Hair follicle dermal papilla cell (primary cell): ENCODE measurements around the gene PPAN. TPM values are rescaled to one million over a fixed set of nuclear protein-coding genes. Genes with fewer than 3 reads are reported as not detected.

ENCODE experiments used
- small RNA-seq: library from RNA; depleted of rRNA; stranded (forward); fragments of <200 nt; gene quantifications from one replicate; pipeline ENCODE3, GENCODE V24; 2012
- total RNA-seq: library from RNA; depleted of rRNA; stranded (reverse); fragments of >200 nt; gene quantifications from 2 replicates; pipeline ENCODE4 v1.2.3, GENCODE V29; 2012

PPAN gene, protein sequence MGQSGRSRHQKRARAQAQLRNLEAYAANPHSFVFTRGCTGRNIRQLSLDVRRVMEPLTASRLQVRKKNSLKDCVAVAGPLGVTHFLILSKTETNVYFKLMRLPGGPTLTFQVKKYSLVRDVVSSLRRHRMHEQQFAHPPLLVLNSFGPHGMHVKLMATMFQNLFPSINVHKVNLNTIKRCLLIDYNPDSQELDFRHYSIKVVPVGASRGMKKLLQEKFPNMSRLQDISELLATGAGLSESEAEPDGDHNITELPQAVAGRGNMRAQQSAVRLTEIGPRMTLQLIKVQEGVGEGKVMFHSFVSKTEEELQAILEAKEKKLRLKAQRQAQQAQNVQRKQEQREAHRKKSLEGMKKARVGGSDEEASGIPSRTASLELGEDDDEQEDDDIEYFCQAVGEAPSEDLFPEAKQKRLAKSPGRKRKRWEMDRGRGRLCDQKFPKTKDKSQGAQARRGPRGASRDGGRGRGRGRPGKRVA
- total RNA-seq, result 33.8 and 38.9 TPM in 2 replicates

DNA sequence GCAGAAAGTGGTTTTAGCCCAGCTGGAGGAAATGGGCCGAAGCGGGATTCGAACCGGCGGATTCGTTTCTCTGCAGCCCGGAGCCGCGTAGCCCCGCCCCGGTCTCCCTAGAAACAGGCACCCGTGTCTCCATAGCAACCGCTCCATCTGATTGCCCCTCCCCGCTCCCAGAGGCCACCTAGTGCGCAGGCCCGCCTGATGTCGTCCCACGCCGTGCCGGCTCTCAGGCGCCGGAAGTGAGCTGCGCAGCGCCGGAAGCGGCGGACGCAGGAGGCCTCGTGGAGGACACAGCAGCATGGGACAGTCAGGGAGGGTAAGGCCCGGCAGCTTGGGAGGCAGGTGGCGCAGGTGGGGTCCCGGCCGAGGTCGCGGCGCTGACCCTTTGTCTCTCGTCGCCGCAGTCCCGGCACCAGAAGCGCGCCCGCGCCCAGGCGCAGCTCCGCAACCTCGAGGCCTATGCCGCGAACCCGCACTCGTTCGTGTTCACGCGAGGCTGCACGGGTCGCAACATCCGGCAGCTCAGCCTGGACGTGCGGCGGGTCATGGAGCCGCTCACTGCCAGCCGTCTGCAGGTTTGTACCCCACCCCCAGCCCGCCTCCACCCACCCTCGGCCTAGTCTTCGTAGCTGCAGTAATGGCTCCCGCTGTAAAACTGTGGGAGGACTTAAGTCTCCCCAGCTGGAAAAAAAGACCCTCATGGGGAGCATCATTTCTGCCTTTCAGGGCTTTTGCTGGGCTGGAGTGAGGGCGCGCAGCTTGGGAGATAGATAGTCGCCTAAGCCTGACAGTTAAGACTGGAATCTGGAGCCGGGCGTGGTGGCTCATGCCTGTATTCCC, at the start of gene PPAN:
PPAN (plus strand) TSS at position 263 of the 837 bp plus-strand sequence; CDS start at position 296, 33 bp downstream.

DNA sequence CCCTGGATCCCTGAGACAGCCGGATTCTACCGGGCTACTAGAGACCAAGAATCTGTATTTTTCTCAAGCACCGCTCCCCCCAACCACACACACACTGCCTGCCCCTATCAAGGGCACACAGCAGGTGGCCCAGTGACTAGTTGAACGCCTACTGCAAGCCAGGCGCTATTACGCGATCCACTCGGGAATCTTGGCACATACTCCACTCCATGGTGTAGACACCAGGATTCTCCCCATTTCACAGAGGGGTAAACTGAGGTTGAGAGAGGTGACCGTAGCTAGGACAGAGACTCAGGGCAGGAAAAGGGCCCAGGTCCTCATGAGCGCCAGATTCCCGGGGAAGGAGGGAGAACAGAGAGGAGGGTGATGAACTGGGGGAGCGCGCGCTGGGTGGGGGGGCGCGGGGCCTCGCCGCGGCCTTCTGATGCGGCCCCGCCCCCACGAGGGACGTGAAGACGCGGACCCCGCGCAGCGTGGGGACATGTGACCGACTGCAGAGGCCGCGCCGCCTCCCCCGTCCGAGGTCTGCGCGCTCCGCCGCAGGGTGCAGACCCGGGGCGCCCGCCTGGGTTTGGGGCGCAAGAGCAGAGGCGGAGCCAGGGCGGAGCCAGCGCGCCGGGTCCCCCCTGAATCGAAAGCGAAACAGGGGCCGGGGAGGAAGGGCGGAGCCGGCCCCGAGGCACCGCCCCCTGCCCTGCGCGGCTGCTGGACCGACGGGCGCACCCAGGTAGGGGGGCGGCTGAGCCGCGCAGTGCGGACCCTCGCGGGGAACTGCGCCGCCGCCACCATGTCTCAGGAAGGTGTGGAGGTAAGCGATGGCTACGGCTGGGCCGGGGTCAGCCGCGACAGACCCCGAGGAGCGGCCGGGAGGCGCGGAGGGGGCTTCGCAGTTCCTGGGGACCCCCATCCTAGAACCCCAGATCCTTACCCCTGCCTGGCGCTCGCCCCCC, 20.2 kb upstream of the PPAN start, which contains the start of gene SHFL:
SHFL (plus strand) TSS at position 677 of the 950 bp plus-strand sequence; CDS start at position 788, 111 bp downstream.

DNA sequence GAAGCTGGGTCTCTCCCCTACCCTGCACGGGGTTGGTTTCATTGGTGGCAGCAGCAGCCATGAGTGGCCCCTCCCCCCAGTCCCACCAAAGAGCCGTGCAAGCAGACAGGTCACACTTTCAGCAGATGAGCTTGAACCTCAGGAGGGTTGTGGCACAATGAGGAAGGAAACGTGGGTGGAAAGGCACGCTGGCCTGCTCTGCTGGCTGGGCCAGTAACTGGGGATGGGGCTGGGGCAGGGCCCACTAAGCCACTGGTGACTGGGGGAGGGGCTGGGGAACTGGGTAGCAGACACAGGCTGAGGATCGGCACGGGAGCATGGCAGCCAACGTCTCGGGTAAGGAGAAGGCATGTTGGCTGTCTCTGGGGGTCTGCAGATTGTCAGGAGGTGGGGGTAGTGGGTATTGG, 5.2 kb downstream of the PPAN start, which contains the start of gene P2RY11:
P2RY11 (plus strand) TSS at position 289 of the 407 bp plus-strand sequence; CDS start at position 318, 29 bp downstream.

Small RNA genes lying within 50 kb of the gene (small RNA-seq; reads per million reads assigned to genes)
- gene SNORD105 (24.7 reads per million, percentile 96 among the genes with 10 or more reads in this experiment), gene SNORD105B (519 reads per million, percentile 99 among the genes with 10 or more reads in this experiment)

Other genes with a start within 250 kb of the PPAN start
- gene OLFM2, start 169.8 kb upstream of the PPAN start, total RNA-seq, result 31.9 and 152 TPM in 2 replicates
- 37.6 and 67.5 TPM in 2 replicates for gene COL5A3, start 95.9 kb upstream of the PPAN start, total RNA-seq
- not detected in 2 replicates for gene RDH8, start 92.9 kb upstream of the PPAN start, total RNA-seq
- gene SHFL, start 20.0 kb upstream of the PPAN start, total RNA-seq, result 36.5 and 36.8 TPM in 2 replicates
- gene ANGPTL6, start 3.7 kb upstream of the PPAN start, total RNA-seq, result not detected in 2 replicates
- gene P2RY11, start 5.3 kb downstream of the PPAN start, total RNA-seq, result 3.8 and 3.9 TPM in 2 replicates
- gene EIF3G, start 13.5 kb downstream of the PPAN start, total RNA-seq, result 213 and 274 TPM in 2 replicates
- gene DNMT1, start 88.6 kb downstream of the PPAN start, total RNA-seq, result 28.9 and 36.7 TPM in 2 replicates
- gene S1PR2, start 125.0 kb downstream of the PPAN start, total RNA-seq, result 32.9 and 33.5 TPM in 2 replicates
- gene MRPL4, start 145.9 kb downstream of the PPAN start, total RNA-seq, result 45.6 and 59.9 TPM in 2 replicates
- gene ICAM1, start 164.8 kb downstream of the PPAN start, total RNA-seq, result 9.2 and 25.2 TPM in 2 replicates
- gene ICAM4, start 180.6 kb downstream of the PPAN start, total RNA-seq, result 0.24 and 0.32 TPM in 2 replicates
- 1.5 TPM in 1 of 2 replicates, not detected in the other for gene ICAM5, start 183.6 kb downstream of the PPAN start, total RNA-seq
- 0.81 and 1.8 TPM in 2 replicates for gene ZGLP1, start 203.5 kb downstream of the PPAN start, total RNA-seq
- 14.1 and 16.0 TPM in 2 replicates for gene FDX2, start 209.7 kb downstream of the PPAN start, total RNA-seq
- gene RAVER1, start 227.2 kb downstream of the PPAN start, total RNA-seq, result 12.0 and 14.6 TPM in 2 replicates
- 1.3 and 2.6 TPM in 2 replicates for gene ICAM3, start 233.3 kb downstream of the PPAN start, total RNA-seq